Liver (tissue), 9 donors: ENCODE measurements around the gene ZC3H12D. TPM values are rescaled to one million over a fixed set of nuclear protein-coding genes. Genes with fewer than 3 reads are reported as not detected.

Experiments
- DNase-seq: peaks from one replicate; pipeline ENCODE4 v3.0.0-alpha.2; 2017; ENCODE audit warnings: low spot score
- H3K27ac ChIP-seq, 2 donors: one replicate each; pipeline ENCODE4 v1.7.0; 2013; ENCODE audit warnings: inconsistent platforms in 2 of 2, low read length in 2 of 2, control low read depth in 1 of 2, low read depth in 1 of 2, mild to moderate bottlenecking in 1 of 2
- H3K27me3 ChIP-seq, 4 donors: one replicate each; pipeline versions ENCODE4 v1.6.1 to v1.7.0; 2013; ENCODE audit warnings: low read length in 3 of 4, inconsistent platforms in 1 of 4, mild to moderate bottlenecking in 1 of 4, moderate library complexity in 1 of 4; ENCODE audit not compliant: control insufficient read depth in 4 of 4, insufficient read depth in 4 of 4
- H3K36me3 ChIP-seq, 4 donors: one replicate each; pipeline versions ENCODE4 v1.6.1 to v1.7.0; 2013; ENCODE audit warnings: low read length in 3 of 4, mild to moderate bottlenecking in 3 of 4, low read depth in 1 of 4, moderate library complexity in 1 of 4; ENCODE audit not compliant: control insufficient read depth in 4 of 4, insufficient read depth in 3 of 4
- H3K4me1 ChIP-seq, 4 donors: one replicate each; pipeline versions ENCODE4 v1.6.1 to v1.7.0; 2013; ENCODE audit warnings: low read length in 3 of 4, mild to moderate bottlenecking in 3 of 4, moderate library complexity in 1 of 4; ENCODE audit not compliant: control insufficient read depth in 4 of 4, insufficient read depth in 4 of 4
- H3K4me3 ChIP-seq, 3 donors: one replicate each; pipeline versions ENCODE4 v1.6.1 to v1.7.0; 2013; ENCODE audit warnings: low read length in 3 of 3, control low read depth in 1 of 3, low read depth in 1 of 3, mild to moderate bottlenecking in 1 of 3
- H3K9ac ChIP-seq, 2 donors: one replicate each; pipeline ENCODE4 v1.7.0; 2013; ENCODE audit warnings: low read length in 2 of 2, mild to moderate bottlenecking in 2 of 2, moderate library complexity in 2 of 2, control low read depth in 1 of 2, low read depth in 1 of 2
- H3K9me3 ChIP-seq, 4 donors: one replicate each; pipeline versions ENCODE4 v1.6.1 to v1.7.0; 2013; ENCODE audit warnings: low read length in 3 of 4; ENCODE audit not compliant: control insufficient read depth in 4 of 4
- CTCF ChIP-seq: fragments of 150-350 bp; IDR thresholded peaks from 2 replicates; pipeline ENCODE4 v1.5.1; 2017; ENCODE audit warnings: improper control_type of control experiment, low read depth, low read length; ENCODE audit not compliant: missing input control
- EGR1 ChIP-seq, 2 donors: IDR thresholded peaks; 2 replicates each; pipeline ENCODE4 v1.6.1; 2016 to 2018; ENCODE audit warnings: antibody characterized with exemption in 2 of 2, low read depth in 2 of 2
- FOXA1 ChIP-seq: IDR thresholded peaks from 2 replicates; pipeline ENCODE4 v1.6.1; 2016; ENCODE audit warnings: antibody characterized with exemption
- FOXA2 ChIP-seq: IDR thresholded peaks from 2 replicates; pipeline ENCODE4 v1.6.1; 2016; ENCODE audit warnings: antibody characterized with exemption
- GABPA ChIP-seq, 2 donors: IDR thresholded peaks in 1 of 2; conservative IDR thresholded peaks in 1 of 2; 2 replicates each; pipeline ENCODE4 v1.6.1; 2016; ENCODE audit warnings: antibody characterized with exemption in 2 of 2, mild to moderate bottlenecking in 1 of 2, moderate library complexity in 1 of 2
- HNF4A ChIP-seq, 2 donors: conservative IDR thresholded peaks; 2 replicates each; pipeline ENCODE4 v1.6.1; 2016; ENCODE audit warnings: antibody characterized with exemption in 2 of 2, mild to moderate bottlenecking in 2 of 2
- HNF4G ChIP-seq: IDR thresholded peaks from 2 replicates; pipeline ENCODE4 v1.6.1; 2016; ENCODE audit warnings: antibody characterized with exemption
- JUND ChIP-seq, 2 donors: IDR thresholded peaks; 2 replicates each; pipeline ENCODE4 v1.6.1; 2016; ENCODE audit warnings: antibody characterized with exemption in 2 of 2
- MAX ChIP-seq: IDR thresholded peaks from 2 replicates; pipeline ENCODE4 v1.6.1; 2016; ENCODE audit warnings: antibody characterized with exemption
- NR2F2 ChIP-seq: IDR thresholded peaks from 2 replicates; pipeline ENCODE4 v1.6.1; 2016; ENCODE audit warnings: antibody characterized with exemption
- RAD21 ChIP-seq, 2 donors: IDR thresholded peaks; 2 replicates each; pipeline ENCODE4 v1.6.1; 2016; ENCODE audit warnings: antibody characterized with exemption in 2 of 2, mild to moderate bottlenecking in 2 of 2
- RXRA ChIP-seq, 2 donors: IDR thresholded peaks; 2 replicates each; pipeline ENCODE4 v1.6.1; 2017 to 2018; ENCODE audit warnings: antibody characterized with exemption in 2 of 2, mild to moderate bottlenecking in 1 of 2
- SP1 ChIP-seq: IDR thresholded peaks from 2 replicates; pipeline ENCODE4 v1.6.1; 2018; ENCODE audit warnings: antibody characterized with exemption, mild to moderate bottlenecking
- TAF1 ChIP-seq: conservative IDR thresholded peaks from 2 replicates; pipeline ENCODE4 v1.6.1; 2016; ENCODE audit warnings: antibody characterized with exemption, mild to moderate bottlenecking
- YY1 ChIP-seq: IDR thresholded peaks from 2 replicates; pipeline ENCODE4 v1.6.1; 2016; ENCODE audit warnings: antibody characterized with exemption, mild to moderate bottlenecking
- ZBTB33 ChIP-seq: IDR thresholded peaks from 2 replicates; pipeline ENCODE4 v1.6.1; 2016; ENCODE audit warnings: antibody characterized with exemption
- WGBS: extraction: QIAGEN DNeasy Blood & Tissue Kit; methylation state at CpG from one replicate; pipeline ENCODE4 v1.1.7; 2013; 5-methylcytosine and 5-hydroxymethylcytosine counted together
- polyA plus RNA-seq, 2 donors: library from polyadenylated mRNA; stranded (reverse) in 1 of 2; unstranded in 1 of 2; fragments of 200-250 nt in 1 of 2; fragments of >200 nt in 1 of 2; fragmentation: Nextera tagmentation in 1 of 2; extraction: Ambion mirVana in 1 of 2; gene quantifications; one replicate each; pipeline versions ENCODE4 v1.2.1 to v1.2.3, GENCODE V29; 2013 to 2015
- total RNA-seq, 2 donors: library from RNA; depleted of rRNA; stranded (reverse); fragments of >200 nt; gene quantifications; one replicate each; pipeline ENCODE4 v1.2.3, GENCODE V29; 2014
- TF ChIP-seq, protein P1 (sequence below): IDR thresholded peaks from 2 replicates; pipeline ENCODE4 v1.6.1; 2016; ENCODE audit warnings: antibody characterized with exemption, mild to moderate bottlenecking
- TF ChIP-seq, protein P2 (sequence below): IDR thresholded peaks from 2 replicates; pipeline ENCODE4 v1.6.1; 2016; ENCODE audit warnings: antibody characterized with exemption
- donor health status: healthy.
- donor health status: healthy.
- donor health status: healthy.
- donor health status: healthy.
- donor health status: healthy.

ZC3H12D gene
- total and polyA plus RNA-seq, 4 donors, result 0.07 to 1.4 (median 0.84) TPM

GRCh38 chr6:149452037-149452939 lies 32.5 kb downstream of the ZC3H12D start:
- 85% methylated on average over 13 of the region's 13 CpGs for WGBS
- TF ChIP-seq TAF1, result no peak
- no peak for TF ChIP-seq FOXA1
- TF ChIP-seq FOXA2, result no peak
- TF ChIP-seq, protein P1, sequence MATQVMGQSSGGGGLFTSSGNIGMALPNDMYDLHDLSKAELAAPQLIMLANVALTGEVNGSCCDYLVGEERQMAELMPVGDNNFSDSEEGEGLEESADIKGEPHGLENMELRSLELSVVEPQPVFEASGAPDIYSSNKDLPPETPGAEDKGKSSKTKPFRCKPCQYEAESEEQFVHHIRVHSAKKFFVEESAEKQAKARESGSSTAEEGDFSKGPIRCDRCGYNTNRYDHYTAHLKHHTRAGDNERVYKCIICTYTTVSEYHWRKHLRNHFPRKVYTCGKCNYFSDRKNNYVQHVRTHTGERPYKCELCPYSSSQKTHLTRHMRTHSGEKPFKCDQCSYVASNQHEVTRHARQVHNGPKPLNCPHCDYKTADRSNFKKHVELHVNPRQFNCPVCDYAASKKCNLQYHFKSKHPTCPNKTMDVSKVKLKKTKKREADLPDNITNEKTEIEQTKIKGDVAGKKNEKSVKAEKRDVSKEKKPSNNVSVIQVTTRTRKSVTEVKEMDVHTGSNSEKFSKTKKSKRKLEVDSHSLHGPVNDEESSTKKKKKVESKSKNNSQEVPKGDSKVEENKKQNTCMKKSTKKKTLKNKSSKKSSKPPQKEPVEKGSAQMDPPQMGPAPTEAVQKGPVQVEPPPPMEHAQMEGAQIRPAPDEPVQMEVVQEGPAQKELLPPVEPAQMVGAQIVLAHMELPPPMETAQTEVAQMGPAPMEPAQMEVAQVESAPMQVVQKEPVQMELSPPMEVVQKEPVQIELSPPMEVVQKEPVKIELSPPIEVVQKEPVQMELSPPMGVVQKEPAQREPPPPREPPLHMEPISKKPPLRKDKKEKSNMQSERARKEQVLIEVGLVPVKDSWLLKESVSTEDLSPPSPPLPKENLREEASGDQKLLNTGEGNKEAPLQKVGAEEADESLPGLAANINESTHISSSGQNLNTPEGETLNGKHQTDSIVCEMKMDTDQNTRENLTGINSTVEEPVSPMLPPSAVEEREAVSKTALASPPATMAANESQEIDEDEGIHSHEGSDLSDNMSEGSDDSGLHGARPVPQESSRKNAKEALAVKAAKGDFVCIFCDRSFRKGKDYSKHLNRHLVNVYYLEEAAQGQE, result no peak
- no peak for TF ChIP-seq EGR1 (IDR thresholded peaks at IDR 0.05; ENCODE audit: low read depth in 2 of 2)
- TF ChIP-seq MAX, result no peak
- TF ChIP-seq YY1, result no peak
- TF ChIP-seq HNF4G, result no peak
- no peak for TF ChIP-seq NR2F2
- TF ChIP-seq ZBTB33, result no peak
- no peak for TF ChIP-seq RAD21 (IDR thresholded peaks at IDR 0.05)
- TF ChIP-seq GABPA (IDR thresholded peaks at IDR 0.05 in 1 of 2, conservative IDR thresholded peaks at IDR 0.05 in 1 of 2), result no peak
- TF ChIP-seq RXRA (IDR thresholded peaks at IDR 0.05), result no peak
- TF ChIP-seq, protein P2, sequence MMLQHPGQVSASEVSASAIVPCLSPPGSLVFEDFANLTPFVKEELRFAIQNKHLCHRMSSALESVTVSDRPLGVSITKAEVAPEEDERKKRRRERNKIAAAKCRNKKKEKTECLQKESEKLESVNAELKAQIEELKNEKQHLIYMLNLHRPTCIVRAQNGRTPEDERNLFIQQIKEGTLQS, result no peak
- no peak for TF ChIP-seq SP1
- TF ChIP-seq JUND (IDR thresholded peaks at IDR 0.05), result no peak
- TF ChIP-seq HNF4A (conservative IDR thresholded peaks at IDR 0.05), result no peak
- no peak for TF ChIP-seq CTCF
- H3K4me1 ChIP-seq, result peaks cover 14 to 32% (median 24%) of the 10 kb centered on the region in 4 donors
- no peak overlapping the region for H3K27ac ChIP-seq
- no peak overlapping the region for H3K9ac ChIP-seq
- no peaks in the 10 kb centered on the region for H3K27me3 ChIP-seq
- H3K9me3 ChIP-seq, result no peaks in the 10 kb centered on the region
- peaks cover 0 to 1% (median 0%) of the 10 kb centered on the region in 4 donors for H3K36me3 ChIP-seq
- H3K4me3 ChIP-seq, result no peak overlapping the region
- no peak for DNase-seq
